BE2C (cell line): Measurements from ENCODE around the gene SLC23A2.
"Not testable (repeated sequence)": the region's sequence is repeated elsewhere in the genome, so short reads cannot be mapped to it uniquely, and the experiment has no call there.

ENCODE experiments used
- DNase-seq: peaks from one replicate; pipeline ENCODE4 v3.0.0-alpha.2; 2020
- H3K27me3 ChIP-seq: fragments of 250-450 bp; sonication (Bioruptor Pico); 2 replicates; pipeline ENCODE4 v1.5.1; 2020; ENCODE audit warnings: mild to moderate bottlenecking
- H3K36me3 ChIP-seq: fragments of 250-450 bp; sonication (Bioruptor Pico); 2 replicates; pipeline ENCODE4 v1.5.1; 2020; ENCODE audit warnings: mild to moderate bottlenecking
- H3K4me1 ChIP-seq: fragments of 250-450 bp; sonication (Bioruptor Pico); 2 replicates; pipeline ENCODE4 v1.5.1; 2020
- H3K4me3 ChIP-seq: 2 replicates; pipeline ENCODE4 v1.5.1; 2011; ENCODE audit warnings: low read depth, low read length
- H3K9me3 ChIP-seq: fragments of 250-450 bp; sonication (Bioruptor Pico); 2 replicates; pipeline ENCODE4 v1.5.1; 2020
- TF ChIP-seq, protein P1 (sequence below): IDR thresholded peaks from 2 replicates; pipeline ENCODE4 v1.5.1; 2012; ENCODE audit warnings: mild to moderate bottlenecking, low read depth, low read length

The SLC23A2 gene

DNA sequence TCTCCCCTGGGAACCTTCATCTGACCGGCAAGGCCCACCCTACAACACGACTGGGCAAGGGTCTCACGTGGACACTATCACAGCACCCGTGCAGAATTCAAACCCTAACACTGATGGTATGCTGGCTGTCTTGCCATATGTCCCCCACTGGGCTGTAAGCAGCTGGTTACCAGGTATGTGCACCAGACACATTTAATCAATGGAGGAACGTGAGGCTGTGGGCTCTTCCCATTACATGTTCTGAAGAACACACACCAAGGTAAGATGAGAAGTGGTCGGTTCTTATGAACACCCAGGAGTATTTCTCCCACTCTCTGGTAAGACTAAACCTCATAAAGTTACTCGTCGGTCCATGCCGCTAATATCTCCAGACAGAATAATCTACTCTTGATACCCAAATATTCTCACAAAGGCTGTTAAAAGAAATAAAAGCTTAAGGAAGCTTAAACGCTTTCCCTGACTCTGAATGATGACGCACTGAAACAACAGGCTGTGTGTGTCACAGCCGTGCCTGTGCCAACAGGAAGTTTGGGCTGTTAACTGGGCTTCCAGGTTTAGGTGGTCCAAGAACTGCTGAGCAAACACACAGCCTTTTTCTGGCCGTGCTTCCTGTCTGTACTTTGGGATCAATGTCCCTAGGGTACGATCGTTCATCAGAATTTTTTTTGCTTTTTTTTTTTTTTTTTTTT is 75.3 kb downstream of the SLC23A2 start:
- TF ChIP-seq, protein P1, sequence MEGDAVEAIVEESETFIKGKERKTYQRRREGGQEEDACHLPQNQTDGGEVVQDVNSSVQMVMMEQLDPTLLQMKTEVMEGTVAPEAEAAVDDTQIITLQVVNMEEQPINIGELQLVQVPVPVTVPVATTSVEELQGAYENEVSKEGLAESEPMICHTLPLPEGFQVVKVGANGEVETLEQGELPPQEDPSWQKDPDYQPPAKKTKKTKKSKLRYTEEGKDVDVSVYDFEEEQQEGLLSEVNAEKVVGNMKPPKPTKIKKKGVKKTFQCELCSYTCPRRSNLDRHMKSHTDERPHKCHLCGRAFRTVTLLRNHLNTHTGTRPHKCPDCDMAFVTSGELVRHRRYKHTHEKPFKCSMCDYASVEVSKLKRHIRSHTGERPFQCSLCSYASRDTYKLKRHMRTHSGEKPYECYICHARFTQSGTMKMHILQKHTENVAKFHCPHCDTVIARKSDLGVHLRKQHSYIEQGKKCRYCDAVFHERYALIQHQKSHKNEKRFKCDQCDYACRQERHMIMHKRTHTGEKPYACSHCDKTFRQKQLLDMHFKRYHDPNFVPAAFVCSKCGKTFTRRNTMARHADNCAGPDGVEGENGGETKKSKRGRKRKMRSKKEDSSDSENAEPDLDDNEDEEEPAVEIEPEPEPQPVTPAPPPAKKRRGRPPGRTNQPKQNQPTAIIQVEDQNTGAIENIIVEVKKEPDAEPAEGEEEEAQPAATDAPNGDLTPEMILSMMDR: no peak
- Histone ChIP-seq H3K4me3 (no peak overlapping the region), H3K36me3 (no peaks in the 10 kb centered on the region), H3K4me1 (peaks cover 3% of the 10 kb centered on the region), H3K27me3 (no peaks in the 10 kb centered on the region), H3K9me3 (no peaks in the 10 kb centered on the region)
- DNase-seq: no peak

DNA sequence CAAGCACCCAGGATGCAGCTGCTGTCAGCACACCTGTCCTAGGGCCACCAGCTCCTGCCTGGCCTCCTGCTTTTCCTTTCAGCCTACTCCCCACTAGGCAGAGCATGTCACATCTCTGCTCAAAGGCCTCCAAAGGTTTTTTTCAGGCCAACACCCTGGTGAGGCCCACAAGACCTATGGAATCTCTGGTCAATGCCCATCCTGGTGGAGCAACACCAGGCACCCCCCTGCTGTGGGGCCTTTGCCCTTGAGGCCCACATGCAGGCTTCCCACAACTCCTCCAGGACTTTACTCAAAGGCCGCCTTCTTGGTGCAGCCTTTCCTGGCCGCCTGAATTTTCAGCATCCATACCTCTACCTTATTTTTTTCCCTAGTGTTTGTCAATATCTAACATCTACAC is 76.9 kb downstream of the SLC23A2 start:
- peaks cover 8% of the 10 kb centered on the region for H3K4me1 ChIP-seq
- no peaks in the 10 kb centered on the region for H3K9me3 ChIP-seq

DNA sequence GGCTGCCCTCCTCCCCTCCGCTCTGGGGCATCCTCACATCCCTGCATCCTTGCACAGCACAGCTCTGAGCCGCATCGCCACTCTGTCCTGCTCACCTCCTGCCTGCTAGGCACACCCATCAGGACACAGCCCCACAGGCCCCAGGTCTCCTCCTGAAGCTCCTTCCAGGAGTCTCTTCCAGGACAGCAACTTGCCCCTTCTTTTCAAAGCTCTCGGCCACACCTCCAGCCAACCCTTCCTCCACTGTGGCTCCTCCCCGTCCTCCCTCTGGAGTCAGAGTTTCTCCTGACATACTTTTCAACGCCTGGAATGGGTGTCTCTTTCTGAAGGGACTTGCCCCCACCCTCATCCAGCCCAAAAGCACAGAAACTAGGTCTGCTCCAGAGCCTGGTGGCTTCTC is 77.3 kb downstream of the SLC23A2 start:
- Histone ChIP-seq H3K4me3 (no peak overlapping the region), H3K9me3 (no peaks in the 10 kb centered on the region), H3K4me1 (peaks cover 8% of the 10 kb centered on the region), H3K27me3 (no peaks in the 10 kb centered on the region), H3K36me3 (no peaks in the 10 kb centered on the region)
- no peak for DNase-seq
- TF ChIP-seq, protein P1: no peak

More for the DNA sequence above, 76.9 kb downstream of the SLC23A2 start:
- DNase-seq: no peak
- Histone ChIP-seq H3K4me3 (no peak overlapping the region), H3K36me3 (no peaks in the 10 kb centered on the region), H3K27me3 (no peaks in the 10 kb centered on the region)
- TF ChIP-seq, protein P1: no peak

DNA sequence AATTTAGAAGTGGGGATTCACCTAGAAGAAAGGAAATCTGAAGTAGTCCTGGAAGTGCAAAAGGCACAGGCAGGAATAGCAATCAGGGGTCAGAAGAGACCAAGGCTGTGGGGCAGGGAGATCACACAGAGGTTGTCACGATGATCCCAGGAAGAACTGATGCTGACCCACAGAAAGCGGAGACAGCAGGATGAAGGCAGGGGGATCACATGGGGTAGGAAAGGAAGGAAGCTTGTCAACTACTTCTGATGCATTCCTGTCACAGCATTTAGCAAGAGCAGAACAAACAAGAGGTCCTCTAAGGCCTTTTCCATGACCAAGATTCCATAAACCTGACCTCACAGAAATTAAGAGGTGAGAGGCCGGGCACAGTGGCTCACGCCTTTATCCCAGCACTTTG is 79.1 kb downstream of the SLC23A2 start:
- no peaks in the 10 kb centered on the region for H3K27me3 ChIP-seq
- TF ChIP-seq, protein P1: no peak
- H3K4me1 ChIP-seq: peaks cover 8% of the 10 kb centered on the region
- no peak overlapping the region for H3K4me3 ChIP-seq
- no peak for DNase-seq
- H3K9me3 ChIP-seq: no peaks in the 10 kb centered on the region
- no peaks in the 10 kb centered on the region for H3K36me3 ChIP-seq

DNA sequence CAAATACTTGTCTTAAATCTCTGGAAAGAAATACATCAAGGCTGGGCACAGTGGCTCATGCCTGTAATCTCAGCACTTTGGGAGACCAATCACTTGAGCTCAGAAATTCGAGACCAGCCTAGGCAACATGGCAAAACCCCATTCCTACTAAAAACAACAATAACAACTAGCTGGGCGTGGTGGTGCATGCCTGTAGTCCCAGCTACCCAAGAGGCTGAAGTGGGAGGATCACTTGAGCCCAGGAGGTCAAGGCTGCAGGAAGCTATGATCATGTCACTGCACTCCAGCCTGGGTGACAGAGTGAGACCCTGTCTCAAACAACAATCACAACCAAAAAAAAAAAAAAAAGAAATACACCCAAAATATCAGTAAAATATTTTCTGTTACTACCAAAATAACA is 80.0 kb downstream of the SLC23A2 start:
- not testable (repeated sequence) for H3K36me3 ChIP-seq, DNase-seq, H3K9me3 ChIP-seq, H3K27me3 ChIP-seq, H3K4me3 ChIP-seq, H3K4me1 ChIP-seq

DNA sequence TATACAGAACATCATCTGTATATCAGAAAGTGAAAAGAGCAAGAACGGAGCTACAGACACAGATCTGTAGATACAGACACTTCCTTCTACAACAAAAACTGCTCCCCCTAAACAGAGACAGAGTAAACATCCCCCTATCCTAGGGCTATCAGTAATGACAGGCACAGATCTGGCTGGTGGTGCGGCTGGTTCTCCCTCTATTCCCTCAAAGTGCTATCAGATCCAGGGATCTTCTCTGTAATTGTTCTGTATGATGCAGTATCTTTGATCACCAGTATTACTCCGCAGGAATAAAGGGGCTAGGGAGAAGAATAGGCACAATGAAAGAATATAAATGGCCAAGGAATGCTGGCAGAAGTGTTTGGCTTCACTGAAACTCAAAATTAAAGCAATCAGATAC is 80.7 kb downstream of the SLC23A2 start:
- H3K27me3 ChIP-seq: no peaks in the 10 kb centered on the region
- H3K4me3 ChIP-seq: no peak overlapping the region
- H3K9me3 ChIP-seq: no peaks in the 10 kb centered on the region
- H3K4me1 ChIP-seq: peaks cover 8% of the 10 kb centered on the region
- no peaks in the 10 kb centered on the region for H3K36me3 ChIP-seq
- TF ChIP-seq, protein P1: no peak
- DNase-seq: no peak
